ENCODE results near the gene IL17D. TPM values are rescaled to one million over a fixed set of nuclear protein-coding genes. Genes with fewer than 3 reads are reported as not detected.

Gene IL17D
- total RNA-seq, 1 experiment from 2014 or later, result 0.59 TPM

GRCh38 chr13:20702530-20702914 is 977 bp upstream of the IL17D start (continued):
- TF ChIP-seq, protein P1, sequence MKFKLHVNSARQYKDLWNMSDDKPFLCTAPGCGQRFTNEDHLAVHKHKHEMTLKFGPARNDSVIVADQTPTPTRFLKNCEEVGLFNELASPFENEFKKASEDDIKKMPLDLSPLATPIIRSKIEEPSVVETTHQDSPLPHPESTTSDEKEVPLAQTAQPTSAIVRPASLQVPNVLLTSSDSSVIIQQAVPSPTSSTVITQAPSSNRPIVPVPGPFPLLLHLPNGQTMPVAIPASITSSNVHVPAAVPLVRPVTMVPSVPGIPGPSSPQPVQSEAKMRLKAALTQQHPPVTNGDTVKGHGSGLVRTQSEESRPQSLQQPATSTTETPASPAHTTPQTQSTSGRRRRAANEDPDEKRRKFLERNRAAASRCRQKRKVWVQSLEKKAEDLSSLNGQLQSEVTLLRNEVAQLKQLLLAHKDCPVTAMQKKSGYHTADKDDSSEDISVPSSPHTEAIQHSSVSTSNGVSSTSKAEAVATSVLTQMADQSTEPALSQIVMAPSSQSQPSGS (CRISPR knock-in tag; IDR thresholded peaks at IDR 0.05; ENCODE audit: borderline replicate concordance, low read depth), result no peak
- TF ChIP-seq OVOL2 (CRISPR knock-in tag; IDR thresholded peaks at IDR 0.05; ENCODE audit: borderline replicate concordance), result no peak
- TF ChIP-seq, protein P2, sequence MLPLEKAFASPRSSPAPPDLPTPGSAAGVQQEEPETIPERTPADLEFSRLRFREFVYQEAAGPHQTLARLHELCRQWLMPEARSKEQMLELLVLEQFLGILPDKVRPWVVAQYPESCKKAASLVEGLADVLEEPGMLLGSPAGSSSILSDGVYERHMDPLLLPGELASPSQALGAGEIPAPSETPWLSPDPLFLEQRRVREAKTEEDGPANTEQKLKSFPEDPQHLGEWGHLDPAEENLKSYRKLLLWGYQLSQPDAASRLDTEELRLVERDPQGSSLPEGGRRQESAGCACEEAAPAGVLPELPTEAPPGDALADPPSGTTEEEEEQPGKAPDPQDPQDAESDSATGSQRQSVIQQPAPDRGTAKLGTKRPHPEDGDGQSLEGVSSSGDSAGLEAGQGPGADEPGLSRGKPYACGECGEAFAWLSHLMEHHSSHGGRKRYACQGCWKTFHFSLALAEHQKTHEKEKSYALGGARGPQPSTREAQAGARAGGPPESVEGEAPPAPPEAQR (CRISPR knock-in tag; IDR thresholded peaks at IDR 0.05), result no peak

GRCh38 chr13:20703780-20704458 is 420 bp downstream of the IL17D start:
- DNase-seq (ENCODE audit: low spot score) (peak; percentile 74), ATAC-seq (peak; percentile 72)
- H3K9me3 Mint-ChIP-seq, result no peaks in the 10 kb centered on the region
- H3K27ac Mint-ChIP-seq, result no peak overlapping the region
- H3K36me3 Mint-ChIP-seq, result no peaks in the 10 kb centered on the region
- peaks cover 10% of the 10 kb centered on the region for H3K4me1 Mint-ChIP-seq
- ChIA-PET POLR2A (no interaction called here), CTCF (interaction anchor here (0.9 to 2.5 kb wide), 9 partner anchors 8 to 239 kb away, joined by 3 to 16 read pairs (median 3); partner anchors contain the start of genes CRYL1 and EEF1AKMT1)
- H3K4me3 Mint-ChIP-seq, result no peak overlapping the region
- TF ChIP-seq JUN (CRISPR knock-in tag; IDR thresholded peaks at IDR 0.05), result no peak
- TF ChIP-seq MYBL2 (CRISPR knock-in tag; IDR thresholded peaks at IDR 0.05), result no peak
- TF ChIP-seq, protein P3, sequence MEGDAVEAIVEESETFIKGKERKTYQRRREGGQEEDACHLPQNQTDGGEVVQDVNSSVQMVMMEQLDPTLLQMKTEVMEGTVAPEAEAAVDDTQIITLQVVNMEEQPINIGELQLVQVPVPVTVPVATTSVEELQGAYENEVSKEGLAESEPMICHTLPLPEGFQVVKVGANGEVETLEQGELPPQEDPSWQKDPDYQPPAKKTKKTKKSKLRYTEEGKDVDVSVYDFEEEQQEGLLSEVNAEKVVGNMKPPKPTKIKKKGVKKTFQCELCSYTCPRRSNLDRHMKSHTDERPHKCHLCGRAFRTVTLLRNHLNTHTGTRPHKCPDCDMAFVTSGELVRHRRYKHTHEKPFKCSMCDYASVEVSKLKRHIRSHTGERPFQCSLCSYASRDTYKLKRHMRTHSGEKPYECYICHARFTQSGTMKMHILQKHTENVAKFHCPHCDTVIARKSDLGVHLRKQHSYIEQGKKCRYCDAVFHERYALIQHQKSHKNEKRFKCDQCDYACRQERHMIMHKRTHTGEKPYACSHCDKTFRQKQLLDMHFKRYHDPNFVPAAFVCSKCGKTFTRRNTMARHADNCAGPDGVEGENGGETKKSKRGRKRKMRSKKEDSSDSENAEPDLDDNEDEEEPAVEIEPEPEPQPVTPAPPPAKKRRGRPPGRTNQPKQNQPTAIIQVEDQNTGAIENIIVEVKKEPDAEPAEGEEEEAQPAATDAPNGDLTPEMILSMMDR (IDR thresholded peaks at IDR 0.05), result peak; percentile 18; the same call in 1 of the 2 replicates
- TF ChIP-seq ZNF423 (CRISPR knock-in tag; IDR thresholded peaks at IDR 0.05), result peak; percentile 99
- TF ChIP-seq TP53 (CRISPR knock-in tag; IDR thresholded peaks at IDR 0.05), result 0 out of 2 replicates have a peak, but pooled peaks have one; percentile 27
- TF ChIP-seq, protein P4, sequence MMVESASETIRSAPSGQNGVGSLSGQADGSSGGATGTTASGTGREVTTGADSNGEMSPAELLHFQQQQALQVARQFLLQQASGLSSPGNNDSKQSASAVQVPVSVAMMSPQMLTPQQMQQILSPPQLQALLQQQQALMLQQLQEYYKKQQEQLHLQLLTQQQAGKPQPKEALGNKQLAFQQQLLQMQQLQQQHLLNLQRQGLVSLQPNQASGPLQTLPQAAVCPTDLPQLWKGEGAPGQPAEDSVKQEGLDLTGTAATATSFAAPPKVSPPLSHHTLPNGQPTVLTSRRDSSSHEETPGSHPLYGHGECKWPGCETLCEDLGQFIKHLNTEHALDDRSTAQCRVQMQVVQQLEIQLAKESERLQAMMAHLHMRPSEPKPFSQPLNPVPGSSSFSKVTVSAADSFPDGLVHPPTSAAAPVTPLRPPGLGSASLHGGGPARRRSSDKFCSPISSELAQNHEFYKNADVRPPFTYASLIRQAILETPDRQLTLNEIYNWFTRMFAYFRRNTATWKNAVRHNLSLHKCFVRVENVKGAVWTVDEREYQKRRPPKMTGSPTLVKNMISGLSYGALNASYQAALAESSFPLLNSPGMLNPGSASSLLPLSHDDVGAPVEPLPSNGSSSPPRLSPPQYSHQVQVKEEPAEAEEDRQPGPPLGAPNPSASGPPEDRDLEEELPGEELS (CRISPR knock-in tag; IDR thresholded peaks at IDR 0.05), result peak; percentile 73; the same call in 1 of the 2 replicates
- H3K27me3 Mint-ChIP-seq (ENCODE audit: low read depth), result peaks cover 47% of the 10 kb centered on the region

- H3K9me3 Mint-ChIP-seq, result no peaks in the 10 kb centered on the region
- peak overlapping the region; percentile 70 for H3K4me3 Mint-ChIP-seq
- H3K4me1 Mint-ChIP-seq, result peaks cover 10% of the 10 kb centered on the region
- POLR2A ChIA-PET, result interaction anchor here (1.0 kb wide), 1 partner anchor 77 kb away, joined by 4 read pairs; no protein-coding TSS in a partner anchor
- no peaks in the 10 kb centered on the region for H3K36me3 Mint-ChIP-seq
- ATAC-seq (peak; percentile 17), DNase-seq (ENCODE audit: low spot score) (no peak)
- CTCF ChIA-PET, result interaction anchor here (0.9 to 2.5 kb wide), 8 partner anchors 10 to 238 kb away, joined by 3 to 16 read pairs (median 4); partner anchors contain the start of genes CRYL1 and EEF1AKMT1
- H3K27me3 Mint-ChIP-seq (ENCODE audit: low read depth), result peaks cover 47% of the 10 kb centered on the region
- H3K27ac Mint-ChIP-seq, result no peak overlapping the region
- no peak for TF ChIP-seq ZNF532 (CRISPR knock-in tag; IDR thresholded peaks at IDR 0.05; ENCODE audit: borderline replicate concordance)
- TF ChIP-seq GTF2I (CRISPR knock-in tag; conservative IDR thresholded peaks at IDR 0.05), result no peak
- TF ChIP-seq ESRRA (CRISPR knock-in tag; IDR thresholded peaks at IDR 0.05; ENCODE audit: borderline replicate concordance), result no peak
- TF ChIP-seq NR2C2 (CRISPR knock-in tag; IDR thresholded peaks at IDR 0.05), result no peak
- no peak for TF ChIP-seq JAZF1 (CRISPR knock-in tag; IDR thresholded peaks at IDR 0.05)
- no peak for TF ChIP-seq JUN (CRISPR knock-in tag; IDR thresholded peaks at IDR 0.05)
- no peak for TF ChIP-seq ERG (CRISPR knock-in tag; IDR thresholded peaks at IDR 0.05)
- no peak for TF ChIP-seq MAX (CRISPR knock-in tag; IDR thresholded peaks at IDR 0.05)
- no peak for TF ChIP-seq GRHL2 (CRISPR knock-in tag; IDR thresholded peaks at IDR 0.05; ENCODE audit: insufficient replicate concordance, severe bottlenecking)
- TF ChIP-seq ZNF416 (CRISPR knock-in tag; IDR thresholded peaks at IDR 0.05), result no peak
These were observed 1.1 kb downstream of the IL17D start for GRCh38 chr13:20704459-20705069.
